GM12878 (cell line): Measurements from ENCODE around the gene FREM3. TPM values are rescaled to one million over a fixed set of nuclear protein-coding genes. Genes with fewer than 3 reads are reported as not detected.

ENCODE experiments used
- ATAC-seq: fragments of 200-7000 bp; cut with Tn5 transposase; 3 replicates; pipeline ENCODE4 v1.9.1; 2020; ENCODE audit warnings: mild to moderate bottlenecking, moderate library complexity
- BruUV-seq: library from RNA; stranded (reverse); fragments of 400-500 nt; replicated peaks from 2 replicates; lab custom pipeline; 2021; lab: Mats Ljungman, UMichigan
- CTCF ChIA-PET: fragments of 300-600 bp; sonication (Branson Sonifier 250); formaldehyde crosslinking; extraction: SDS; loops from one replicate; lab custom pipeline; 2021; ENCODE audit warnings: inconsistent platforms; lab: Yijun Ruan, JAX
- POLR2A ChIA-PET: fragments of 350-600 bp; formaldehyde crosslinking; extraction: SDS; loops from one replicate; lab custom pipeline; 2021; ENCODE audit warnings: inconsistent platforms; lab: Charles Lee
- RAD21 ChIA-PET: fragments of 300-600 bp; sonication (Branson Sonifier 250); formaldehyde crosslinking; loops from one replicate; lab custom pipeline; 2023; ENCODE audit warnings: antibody characterized with exemption; ENCODE audit not compliant: unreplicated experiment; lab: Charles Lee
- SMC1A ChIA-PET: fragments of 300-600 bp; sonication (Branson Sonifier 250); formaldehyde crosslinking; loops from one replicate; lab custom pipeline; 2023; ENCODE audit not compliant: unreplicated experiment, uncharacterized antibody; lab: Charles Lee
- DNase-seq: peaks from one replicate; pipeline ENCODE4 v3.0.0-alpha.2; 2011; ENCODE audit warnings: low read depth, low spot score
- FAIRE-seq: peaks from 3 replicates; lab custom pipeline; 2011; peaks lifted over from hg19 to GRCh38; lab: Jason Lieb, UNC
- H2AFZ ChIP-seq: 2 replicates; pipeline ENCODE4 v1.6.0; 2011; ENCODE audit warnings: low read depth, low read length, control low read depth; ENCODE audit not compliant: control insufficient read depth
- H3K27ac ChIP-seq: 2 replicates; pipeline ENCODE4 v1.5.1; 2011; ENCODE audit warnings: control low read depth; ENCODE audit not compliant: control insufficient read depth, insufficient read depth
- H3K27me3 ChIP-seq, 2 experiments: replicated peaks in 1 of 2; 2 replicates each; pipeline versions ENCODE4 v1.6.0 to v1.6.1; 2011; ENCODE audit warnings: low read length in 1 of 2; ENCODE audit not compliant: control insufficient read depth in 2 of 2, insufficient read depth in 2 of 2
- H3K36me3 ChIP-seq, 2 experiments: 2 replicates each; pipeline ENCODE4 v1.5.1; 2011; ENCODE audit warnings: low read length in 1 of 2; ENCODE audit not compliant: control insufficient read depth in 2 of 2, insufficient read depth in 2 of 2
- H3K4me1 ChIP-seq: 2 replicates; pipeline ENCODE4 v1.6.1; 2011; ENCODE audit warnings: mild to moderate bottlenecking, low read length, moderate library complexity, mixed read lengths; ENCODE audit not compliant: control insufficient read depth, insufficient read depth
- H3K4me2 ChIP-seq: 2 replicates; pipeline ENCODE4 v1.6.0; 2011; ENCODE audit warnings: control low read depth; ENCODE audit not compliant: control insufficient read depth, insufficient read depth
- H3K4me3 ChIP-seq: fragments of 200-600 bp; sonication (generic); 2 replicates; pipeline ENCODE4 v1.5.1; 2016
- H3K79me2 ChIP-seq: 2 replicates; pipeline ENCODE4 v1.6.0; 2011; ENCODE audit warnings: low read length; ENCODE audit not compliant: control insufficient read depth, insufficient read depth
- H3K9ac ChIP-seq: 2 replicates; pipeline ENCODE4 v1.8.0; 2011; ENCODE audit warnings: low read length, control low read depth, mixed read lengths; ENCODE audit not compliant: control insufficient read depth, insufficient read depth
- H3K9me3 ChIP-seq: replicated peaks from 3 replicates; pipeline ENCODE4 v1.5.1; 2011; ENCODE audit warnings: mild to moderate bottlenecking, low read length; ENCODE audit not compliant: control insufficient read depth, insufficient read depth
- H4K20me1 ChIP-seq: 2 replicates; pipeline ENCODE4 v1.6.0; 2011; ENCODE audit not compliant: control insufficient read depth, insufficient read depth
- BRCA1 ChIP-seq: IDR thresholded peaks from 2 replicates; pipeline ENCODE4 v1.6.1; 2011; ENCODE audit warnings: low read depth, low read length, improper control_type of control experiment
- CUX1 ChIP-seq: IDR thresholded peaks from 2 replicates; pipeline ENCODE4 v1.6.1; 2012; ENCODE audit warnings: improper control_type of control experiment, low read depth, low read length; ENCODE audit not compliant: insufficient replicate concordance
- EP300 ChIP-seq, 2 experiments: fragments of 150-350 bp in 1 of 2; IDR thresholded peaks; 2 replicates each; pipeline ENCODE4 v1.6.1; 2011 to 2012; ENCODE audit warnings: low read depth in 2 of 2, low read length in 2 of 2, borderline replicate concordance in 1 of 2, improper control_type of control experiment in 1 of 2, inconsistent platforms in 1 of 2; ENCODE audit not compliant: control insufficient read depth in 1 of 2
- FOS ChIP-seq: IDR thresholded peaks from 3 replicates; pipeline ENCODE4 v1.6.1; 2011; ENCODE audit warnings: borderline replicate concordance; ENCODE audit not compliant: insufficient read length; ENCODE audit errors: extremely low read depth
- IKZF2 ChIP-seq, 2 experiments: fragments of 450-650 bp; IDR thresholded peaks; 2 replicates each; pipeline ENCODE4 v1.6.1; 2017; ENCODE audit warnings: mild to moderate bottlenecking in 2 of 2, moderate library complexity in 2 of 2
- IRF4 ChIP-seq: IDR thresholded peaks from 2 replicates; pipeline ENCODE4 v1.6.1; 2011; ENCODE audit warnings: low read depth, low read length
- KDM1A ChIP-seq: fragments of 200-600 bp; sonication (generic); IDR thresholded peaks from 2 replicates; pipeline ENCODE4 v1.6.1; 2016; ENCODE audit warnings: borderline replicate concordance
- MEF2A ChIP-seq: IDR thresholded peaks from 2 replicates; pipeline ENCODE4 v1.6.1; 2011; ENCODE audit warnings: low read depth, mild to moderate bottlenecking, low read length, moderate library complexity; ENCODE audit not compliant: insufficient read depth
- NFXL1 ChIP-seq: fragments of 450-650 bp; IDR thresholded peaks from 2 replicates; pipeline ENCODE4 v1.6.1; 2017; ENCODE audit warnings: antibody characterized with exemption, mild to moderate bottlenecking, borderline replicate concordance
- NFYA ChIP-seq: IDR thresholded peaks from 2 replicates; pipeline ENCODE4 v1.6.1; 2011; ENCODE audit warnings: low read depth, mild to moderate bottlenecking, low read length, improper control_type of control experiment, borderline replicate concordance
- POLR2A ChIP-seq: IDR thresholded peaks from 2 replicates; pipeline ENCODE4 v1.6.1; 2011; ENCODE audit warnings: low read depth, mild to moderate bottlenecking, low read length
- RBBP5 ChIP-seq: fragments of 200-600 bp; sonication (generic); conservative IDR thresholded peaks from 2 replicates; pipeline ENCODE4 v1.6.1; 2016
- SMAD5 ChIP-seq: IDR thresholded peaks from 2 replicates; pipeline ENCODE4 v1.6.1; 2016; ENCODE audit warnings: antibody characterized with exemption, low read depth
- YBX1 ChIP-seq: fragments of 450-650 bp; IDR thresholded peaks from 2 replicates; pipeline ENCODE4 v1.6.1; 2016; ENCODE audit warnings: antibody characterized with exemption
- ZNF274 ChIP-seq: IDR thresholded peaks from one replicate; pipeline ENCODE4 v1.8.0; 2011; ENCODE audit not compliant: insufficient read length, insufficient read depth
- ZNF384 ChIP-seq: IDR thresholded peaks from 2 replicates; pipeline ENCODE4 v1.6.1; 2012; ENCODE audit warnings: low read depth, mild to moderate bottlenecking, low read length, improper control_type of control experiment, borderline replicate concordance
- WGBS: methylation state at CpG from one replicate; pipeline ENCODE4 v1.1.6; 2016; ENCODE audit warnings: low lambda C conversion rate; ENCODE audit not compliant: insufficient replicate concordance, insufficient coverage; ENCODE audit errors: missing lambda C conversion rate; 5-methylcytosine and 5-hydroxymethylcytosine counted together
- in situ Hi-C: fragments of 300-500 bp; cut with MboI; formaldehyde crosslinking; loops from 9 replicates; pipeline ENCODE4 v1.14.3; 2018; ENCODE audit warnings: mixed read lengths
- intact Hi-C: fragments of 100-400 bp; cut with micrococcal nuclease; formaldehyde crosslinking; loops from one replicate; pipeline ENCODE4 v1.14.2; 2022; ENCODE audit not compliant: unreplicated experiment
- polyA plus RNA-seq, 11 experiments: library from polyadenylated mRNA; depleted of rRNA in 4 of 11; unstranded in 6 of 11; stranded (reverse) in 5 of 11; fragments of >200 nt; fragmentation: Nextera tagmentation in 4 of 11; fragmentation: Illumina TruSeq in 1 of 11; extraction: Ambion mirVana in 4 of 11; extraction: Trizol in 1 of 11; gene quantifications; 1 replicate in 1 of 11; 2 replicates in 10 of 11; pipeline versions ENCODE4 v1.2.1 to v1.2.3, GENCODE V29; 2011 to 2016; ENCODE audit warnings: inconsistent platforms in 2 of 11, missing spikeins in 2 of 11, low read depth in 1 of 11
- total RNA-seq, 4 experiments: library from RNA; depleted of rRNA in 3 of 4; stranded (reverse); fragments of >200 nt in 3 of 4; fragmentation: Illumina TruSeq in 1 of 4; extraction: Trizol in 1 of 4; gene quantifications; 2 replicates each; pipeline versions ENCODE4 v1.2.1 to v1.2.3, GENCODE V29; 2013 to 2021
- TF ChIP-seq, protein P1 (sequence below): fragments of 450-650 bp; IDR thresholded peaks from 2 replicates; pipeline ENCODE4 v1.6.1; 2018; ENCODE audit warnings: borderline replicate concordance, mild to moderate bottlenecking; ENCODE audit not compliant: partially characterized antibody
- TF ChIP-seq, protein P2 (sequence below): fragments of 450-650 bp; IDR thresholded peaks from 2 replicates; pipeline ENCODE4 v1.6.1; 2016; ENCODE audit warnings: mild to moderate bottlenecking

FREM3 gene
- total and polyA plus RNA-seq, 10 of the 15 experiments (the other 5 are each of a cell fraction or from before 2014, with no cell fraction given), result not detected

GRCh38 chr4:143728166-143728565, 27.7 kb upstream of the FREM3 start:
- no peak overlapping the region for H3K9ac ChIP-seq
- H3K79me2 ChIP-seq, result no peaks in the 10 kb centered on the region
- SMC1A ChIA-PET, result no interaction called here
- no peaks in the 10 kb centered on the region for H3K9me3 ChIP-seq
- intact Hi-C loops, result no loop called here
- 0% methylated on average over 3 of the region's 3 CpGs for WGBS
- no peaks in the 10 kb centered on the region for H4K20me1 ChIP-seq
- POLR2A ChIA-PET, result no interaction called here
- DNase-seq, result no peak
- RAD21 ChIA-PET, result no interaction called here
- no peak for ATAC-seq
- no peak for TF ChIP-seq BRCA1
- TF ChIP-seq MEF2A, result no peak
- TF ChIP-seq, protein P1, sequence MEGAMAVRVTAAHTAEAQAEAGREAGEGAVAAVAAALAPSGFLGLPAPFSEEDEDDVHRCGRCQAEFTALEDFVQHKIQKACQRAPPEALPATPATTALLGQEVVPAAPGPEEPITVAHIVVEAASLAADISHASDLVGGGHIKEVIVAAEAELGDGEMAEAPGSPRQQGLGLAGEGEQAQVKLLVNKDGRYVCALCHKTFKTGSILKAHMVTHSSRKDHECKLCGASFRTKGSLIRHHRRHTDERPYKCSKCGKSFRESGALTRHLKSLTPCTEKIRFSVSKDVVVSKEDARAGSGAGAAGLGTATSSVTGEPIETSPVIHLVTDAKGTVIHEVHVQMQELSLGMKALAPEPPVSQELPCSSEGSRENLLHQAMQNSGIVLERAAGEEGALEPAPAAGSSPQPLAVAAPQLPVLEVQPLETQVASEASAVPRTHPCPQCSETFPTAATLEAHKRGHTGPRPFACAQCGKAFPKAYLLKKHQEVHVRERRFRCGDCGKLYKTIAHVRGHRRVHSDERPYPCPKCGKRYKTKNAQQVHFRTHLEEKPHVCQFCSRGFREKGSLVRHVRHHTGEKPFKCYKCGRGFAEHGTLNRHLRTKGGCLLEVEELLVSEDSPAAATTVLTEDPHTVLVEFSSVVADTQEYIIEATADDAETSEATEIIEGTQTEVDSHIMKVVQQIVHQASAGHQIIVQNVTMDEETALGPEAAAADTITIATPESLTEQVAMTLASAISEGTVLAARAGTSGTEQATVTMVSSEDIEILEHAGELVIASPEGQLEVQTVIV, result no peak
- no peak for TF ChIP-seq NFXL1
- no peak for TF ChIP-seq EP300 (IDR thresholded peaks at IDR 0.05; ENCODE audit: borderline replicate concordance in 1 of 2, control insufficient read depth in 1 of 2, low read depth in 2 of 2, low read length in 2 of 2)
- TF ChIP-seq NFYA, result no peak
- TF ChIP-seq FOS, result no peak
- TF ChIP-seq POLR2A, result no peak
- no peak for TF ChIP-seq ZNF274
- TF ChIP-seq YBX1, result no peak
- TF ChIP-seq IKZF2 (IDR thresholded peaks at IDR 0.05), result no peak
- no peak for TF ChIP-seq IRF4
- TF ChIP-seq CUX1, result no peak
- no peak for TF ChIP-seq KDM1A
- TF ChIP-seq, protein P2, sequence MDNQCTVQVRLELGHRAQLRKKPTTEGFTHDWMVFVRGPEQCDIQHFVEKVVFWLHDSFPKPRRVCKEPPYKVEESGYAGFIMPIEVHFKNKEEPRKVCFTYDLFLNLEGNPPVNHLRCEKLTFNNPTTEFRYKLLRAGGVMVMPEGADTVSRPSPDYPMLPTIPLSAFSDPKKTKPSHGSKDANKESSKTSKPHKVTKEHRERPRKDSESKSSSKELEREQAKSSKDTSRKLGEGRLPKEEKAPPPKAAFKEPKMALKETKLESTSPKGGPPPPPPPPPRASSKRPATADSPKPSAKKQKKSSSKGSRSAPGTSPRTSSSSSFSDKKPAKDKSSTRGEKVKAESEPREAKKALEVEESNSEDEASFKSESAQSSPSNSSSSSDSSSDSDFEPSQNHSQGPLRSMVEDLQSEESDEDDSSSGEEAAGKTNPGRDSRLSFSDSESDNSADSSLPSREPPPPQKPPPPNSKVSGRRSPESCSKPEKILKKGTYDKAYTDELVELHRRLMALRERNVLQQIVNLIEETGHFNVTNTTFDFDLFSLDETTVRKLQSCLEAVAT, result no peak
- TF ChIP-seq SMAD5, result no peak
- no peak for TF ChIP-seq RBBP5
- TF ChIP-seq ZNF384, result no peak
- no peak for FAIRE-seq
- CTCF ChIA-PET, result no interaction called here
- no peaks in the 10 kb centered on the region for H3K36me3 ChIP-seq
- H3K27me3 ChIP-seq, result no peaks in the 10 kb centered on the region
- no peak overlapping the region for H2AFZ ChIP-seq
- no TSS peak for BruUV-seq
- no peak overlapping the region for H3K4me2 ChIP-seq
- in situ Hi-C loops, result no loop called here
- no peaks in the 10 kb centered on the region for H3K4me1 ChIP-seq
- no peak overlapping the region for H3K27ac ChIP-seq
- no peak overlapping the region for H3K4me3 ChIP-seq
